NCI-H128 (cell line): ENCODE data around the gene C10orf90.

Source experiments
- DNase-seq: peaks from one replicate; lab custom pipeline; 2025; ENCODE audit not compliant: unreplicated experiment; lab: John Stamatoyannopoulos, UW

The C10orf90 gene

GRCh38 chr10:126509182-126509581 is 161.3 kb downstream of the C10orf90 start:
- no peak for DNase-seq

- DNase-seq, result no peak
These were observed 161.9 kb downstream of the C10orf90 start for GRCh38 chr10:126508535-126509040.

- no peak for DNase-seq
These were observed 165.8 kb downstream of the C10orf90 start for GRCh38 chr10:126504761-126505112.

GRCh38 chr10:126504063-126504760 is 166.3 kb downstream of the C10orf90 start:
- DNase-seq, result no peak

GRCh38 chr10:126503392-126504062 is 167.0 kb downstream of the C10orf90 start:
- no peak for DNase-seq

GRCh38 chr10:126502441-126502840 is 168.1 kb downstream of the C10orf90 start:
- DNase-seq, result no peak

GRCh38 chr10:126501828-126502227 is 168.7 kb downstream of the C10orf90 start:
- no peak for DNase-seq

GRCh38 chr10:126500866-126501265 is 169.6 kb downstream of the C10orf90 start:
- DNase-seq, result no peak

GRCh38 chr10:126500185-126500584 is 170.3 kb downstream of the C10orf90 start:
- no peak for DNase-seq

GRCh38 chr10:126499744-126500143 is 170.7 kb downstream of the C10orf90 start:
- DNase-seq, result no peak

GRCh38 chr10:126497672-126498071 is 172.8 kb downstream of the C10orf90 start:
- DNase-seq, result no peak

- DNase-seq, result no peak
These were observed 173.5 kb downstream of the C10orf90 start for GRCh38 chr10:126496771-126497545.

- DNase-seq, result no peak
These were observed 179.0 kb downstream of the C10orf90 start for GRCh38 chr10:126491476-126491875.

- no peak for DNase-seq
These were observed 189.3 kb downstream of the C10orf90 start for GRCh38 chr10:126481181-126481580.

GRCh38 chr10:126480648-126481047 is 189.8 kb downstream of the C10orf90 start:
- DNase-seq, result no peak

GRCh38 chr10:126479280-126479895 is 191.1 kb downstream of the C10orf90 start:
- no peak for DNase-seq

GRCh38 chr10:126478546-126478945 is 191.9 kb downstream of the C10orf90 start:
- no peak for DNase-seq

GRCh38 chr10:126476246-126476645 is 194.2 kb downstream of the C10orf90 start:
- DNase-seq, result no peak

GRCh38 chr10:126475074-126475691 is 195.3 kb downstream of the C10orf90 start:
- no peak for DNase-seq

- no peak for DNase-seq
These were observed 196.5 kb downstream of the C10orf90 start for GRCh38 chr10:126474031-126474430.

GRCh38 chr10:126470991-126471390 is 199.5 kb downstream of the C10orf90 start:
- no peak for DNase-seq
